T-helper 22 cell (primary cell): ENCODE results near the gene PYGM.
"Not testable (repeated sequence)": the region's sequence is repeated elsewhere in the genome, so short reads cannot be mapped to it uniquely, and the experiment has no call there.

ENCODE experiments used
- DNase-seq: peaks from one replicate; pipeline ENCODE4 v3.0.0-alpha.2; 2020; ENCODE audit warnings: low read depth

Gene PYGM

DNA sequence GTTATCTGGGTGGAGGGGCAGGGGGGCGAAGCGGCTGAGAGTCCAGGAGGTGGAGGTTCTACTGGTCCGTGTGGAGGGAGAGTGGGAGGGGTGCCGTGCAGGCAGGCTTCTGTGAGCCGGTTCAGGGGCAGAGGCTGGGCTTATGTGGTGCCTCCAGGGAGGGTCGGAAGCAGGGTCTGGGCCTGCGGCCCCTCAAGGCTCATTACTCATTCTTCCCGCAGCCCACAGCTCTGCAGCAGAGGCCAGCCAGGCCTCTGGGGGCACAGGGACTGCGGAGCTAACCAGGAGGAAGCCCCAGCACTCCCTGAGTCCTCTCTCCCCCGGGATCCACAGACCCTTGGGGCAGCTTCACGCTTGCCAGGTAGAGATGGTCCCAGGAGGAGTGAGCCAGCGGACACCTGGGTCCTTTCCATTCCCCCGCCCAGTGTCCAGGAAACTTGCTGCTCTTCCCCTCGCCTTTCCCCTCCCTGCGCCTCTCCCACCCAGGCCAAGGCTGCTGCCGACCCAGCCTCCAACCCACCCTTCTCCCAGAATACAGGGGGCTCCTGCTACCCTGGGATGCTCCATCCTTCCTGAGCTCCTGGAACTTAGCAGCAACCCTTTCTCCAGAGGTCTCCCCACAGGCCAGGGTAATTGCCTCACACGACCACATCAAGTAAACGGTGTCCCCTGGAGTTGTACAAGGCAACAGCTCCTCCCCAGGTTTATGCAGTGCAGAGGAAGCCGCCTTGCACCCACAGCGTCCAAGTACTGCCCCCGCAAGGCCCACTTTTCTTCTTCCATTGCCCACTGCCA is 43.1 kb downstream of the PYGM start:
- DNase-seq, result no peak

DNA sequence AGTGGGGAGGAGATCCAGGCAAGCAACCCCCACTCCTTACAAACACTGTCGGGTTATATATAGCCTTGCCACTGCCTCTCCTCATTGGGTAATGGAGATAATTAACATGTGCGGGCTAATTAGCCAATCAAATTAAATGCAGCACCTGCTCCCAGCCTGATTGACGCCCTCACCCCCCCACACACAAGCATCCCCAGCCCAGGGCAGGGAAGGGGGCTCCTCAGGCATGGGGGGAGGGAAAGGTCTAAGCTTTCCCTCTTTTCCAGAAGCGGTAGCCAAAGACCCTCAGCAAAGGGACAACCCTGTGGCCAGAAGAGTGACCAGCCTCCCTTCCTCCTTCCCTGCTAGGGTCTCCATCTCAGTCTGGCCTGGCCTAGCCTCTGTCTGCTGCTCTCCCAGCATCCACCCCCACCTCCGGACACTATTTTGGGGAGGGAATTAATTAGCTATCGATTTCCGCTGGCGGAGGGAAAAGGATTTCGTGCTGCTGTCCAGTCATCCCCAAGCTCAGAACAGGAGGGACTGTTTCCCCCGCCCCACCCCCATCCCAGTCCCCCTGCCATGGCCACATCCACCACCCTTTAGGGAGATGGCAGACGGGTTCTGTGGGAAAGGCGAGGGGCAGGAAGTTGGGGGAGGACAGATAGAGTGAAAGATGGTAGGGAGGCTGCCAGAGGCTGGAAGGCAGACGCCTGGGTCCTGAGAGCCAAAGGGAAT is 43.9 kb downstream of the PYGM start:
- no peak for DNase-seq

DNA sequence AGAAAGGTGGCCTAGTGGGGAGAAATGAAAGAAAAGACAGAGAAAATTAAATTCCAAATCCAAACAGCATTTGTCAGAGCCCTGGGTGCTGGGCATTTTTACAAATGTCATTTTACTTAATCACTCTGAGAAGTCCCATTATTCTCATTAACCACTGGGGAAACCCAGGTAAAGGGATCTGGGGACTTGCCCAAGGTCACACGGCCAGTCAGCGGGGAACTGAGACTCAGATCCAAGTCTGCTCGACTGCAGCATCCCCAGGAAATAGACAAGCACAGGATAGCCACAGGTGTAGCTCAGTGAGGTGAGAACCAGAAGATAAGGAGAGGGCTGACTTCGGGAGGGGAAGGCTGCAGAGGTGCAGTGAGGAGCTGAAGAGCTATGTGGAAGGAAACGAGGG is 44.7 kb downstream of the PYGM start:
- no peak for DNase-seq

DNA sequence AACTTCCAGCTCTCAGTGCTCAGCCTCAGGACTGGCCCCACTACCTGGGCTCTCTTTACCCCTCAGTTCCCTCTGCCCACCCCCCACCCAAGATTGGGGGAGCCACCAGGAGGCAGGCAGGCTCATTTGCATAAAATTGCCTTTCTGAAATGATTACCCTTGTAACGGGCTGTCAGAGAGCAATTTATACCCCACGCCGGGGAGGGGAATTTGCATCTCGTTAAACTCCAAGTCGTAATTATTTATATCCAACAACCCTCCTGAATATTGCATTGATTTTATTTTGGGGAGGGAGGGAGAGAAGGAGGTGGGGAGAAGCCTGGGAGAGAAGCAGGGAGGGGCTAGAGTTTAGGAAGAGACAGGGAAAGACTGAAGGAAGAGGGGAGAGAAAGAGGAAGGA is 45.1 kb downstream of the PYGM start:
- no peak for DNase-seq

DNA sequence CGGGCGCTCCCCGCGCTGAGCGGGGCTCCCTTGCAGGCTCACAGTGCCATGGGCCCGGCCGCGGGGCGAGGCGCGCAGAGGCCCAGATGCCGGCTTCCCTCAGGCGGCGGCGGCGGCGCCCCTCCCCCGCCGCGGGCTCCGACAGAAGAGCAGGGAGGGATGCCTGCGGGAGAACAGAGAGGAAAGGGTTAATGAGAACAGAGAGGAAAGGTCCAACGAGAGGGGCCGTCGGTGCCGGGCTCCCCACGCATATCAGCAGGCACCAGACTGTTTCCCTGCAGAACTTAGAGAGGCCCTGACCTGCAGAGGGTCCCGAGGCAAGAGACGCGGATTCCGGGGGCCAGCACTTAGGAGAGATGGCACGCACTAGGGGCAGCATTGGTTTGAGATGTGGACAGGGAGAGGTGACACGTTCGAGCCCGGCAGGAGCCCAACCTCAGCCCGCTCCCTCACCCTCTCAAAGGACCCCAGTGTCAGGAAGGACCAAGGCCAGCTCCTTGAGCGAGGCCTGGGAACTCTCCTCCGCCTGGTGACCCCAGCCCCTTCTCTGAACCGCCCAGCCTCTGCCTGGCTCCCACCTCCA is 45.9 kb downstream of the PYGM start:
- no peak for DNase-seq

DNA sequence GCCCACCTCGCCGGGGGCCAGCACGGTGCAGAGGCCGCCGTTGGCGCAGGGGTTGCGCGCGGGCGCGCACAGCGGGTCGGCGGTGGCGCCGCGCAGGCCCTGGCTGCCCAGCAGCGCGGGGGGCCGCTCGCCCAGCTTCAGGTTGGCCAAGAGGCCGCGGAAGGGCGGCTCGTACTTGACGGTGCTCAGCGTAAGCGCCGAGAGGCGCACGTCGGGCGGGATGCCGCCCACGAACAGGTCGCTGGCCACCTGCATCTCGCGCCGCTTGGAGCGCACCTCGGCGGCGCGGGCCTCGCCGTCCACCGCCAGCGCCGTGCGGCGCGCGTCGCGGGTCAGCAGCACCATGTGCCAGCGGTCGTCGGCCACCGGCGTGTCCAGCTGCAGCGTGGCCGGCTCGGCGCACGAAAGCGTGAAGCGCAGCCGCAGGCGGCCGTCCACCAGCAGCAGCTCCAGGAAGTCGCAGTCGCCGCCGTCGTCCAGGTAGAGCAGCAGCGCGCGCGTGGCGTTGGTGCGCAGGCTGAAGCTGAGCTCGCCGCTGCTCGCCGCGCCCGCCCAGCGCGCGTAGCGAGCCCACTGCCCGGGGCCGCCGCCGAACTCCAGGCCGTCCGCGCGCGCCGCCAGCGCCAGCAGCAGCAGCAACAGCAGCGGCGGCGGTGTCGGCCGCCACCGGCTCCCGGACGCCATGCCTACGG is 46.6 kb downstream of the PYGM start:
- no peak for DNase-seq

DNA sequence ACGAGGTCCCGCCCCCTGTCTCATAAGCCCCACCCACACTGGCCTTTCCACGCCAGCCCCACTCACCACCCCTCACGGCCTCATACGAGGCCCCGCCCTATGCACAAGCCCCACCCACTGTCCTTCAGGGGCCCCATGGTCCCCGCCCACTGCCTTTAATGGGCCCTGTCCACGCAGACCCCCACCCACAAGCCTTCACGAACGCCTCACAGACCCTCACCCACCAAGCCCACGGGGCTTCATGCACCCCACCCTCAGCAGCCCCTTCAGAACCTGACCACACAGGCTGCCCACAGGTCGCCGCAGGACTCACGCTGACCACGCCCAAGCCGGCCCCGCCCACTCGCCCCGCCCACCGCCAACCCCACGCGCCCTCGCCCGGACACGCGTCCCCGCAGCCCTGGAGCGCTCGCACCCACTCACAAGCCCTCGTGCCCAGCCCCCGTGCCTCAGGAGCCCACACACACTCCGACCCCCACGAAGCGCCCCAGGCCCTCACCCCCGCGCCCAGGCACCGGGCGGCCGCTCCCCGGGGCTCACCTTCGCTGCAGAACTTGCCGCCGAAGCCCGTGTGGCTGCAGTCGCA is 47.3 kb downstream of the PYGM start:
- no peak for DNase-seq

DNA sequence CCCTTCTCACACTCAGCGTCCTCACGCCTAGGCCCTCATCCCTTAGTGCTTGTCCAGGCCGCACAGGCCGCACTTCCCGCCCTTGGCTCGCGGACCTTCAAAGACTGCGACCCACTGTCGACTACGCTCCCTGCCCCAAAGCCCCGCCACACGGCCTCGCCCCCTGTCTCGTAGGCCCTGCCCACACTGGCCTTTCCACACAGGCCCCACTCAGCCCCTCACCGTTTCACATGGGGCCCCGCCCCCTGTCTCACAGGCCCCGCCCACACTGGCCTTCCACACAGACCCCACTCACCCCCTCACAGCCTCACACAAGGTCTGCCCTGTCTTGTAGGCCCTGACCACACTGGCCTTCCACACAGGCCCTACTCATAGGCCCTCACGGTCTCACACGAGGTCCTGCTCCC is 47.8 kb downstream of the PYGM start:
- DNase-seq, result no peak

DNA sequence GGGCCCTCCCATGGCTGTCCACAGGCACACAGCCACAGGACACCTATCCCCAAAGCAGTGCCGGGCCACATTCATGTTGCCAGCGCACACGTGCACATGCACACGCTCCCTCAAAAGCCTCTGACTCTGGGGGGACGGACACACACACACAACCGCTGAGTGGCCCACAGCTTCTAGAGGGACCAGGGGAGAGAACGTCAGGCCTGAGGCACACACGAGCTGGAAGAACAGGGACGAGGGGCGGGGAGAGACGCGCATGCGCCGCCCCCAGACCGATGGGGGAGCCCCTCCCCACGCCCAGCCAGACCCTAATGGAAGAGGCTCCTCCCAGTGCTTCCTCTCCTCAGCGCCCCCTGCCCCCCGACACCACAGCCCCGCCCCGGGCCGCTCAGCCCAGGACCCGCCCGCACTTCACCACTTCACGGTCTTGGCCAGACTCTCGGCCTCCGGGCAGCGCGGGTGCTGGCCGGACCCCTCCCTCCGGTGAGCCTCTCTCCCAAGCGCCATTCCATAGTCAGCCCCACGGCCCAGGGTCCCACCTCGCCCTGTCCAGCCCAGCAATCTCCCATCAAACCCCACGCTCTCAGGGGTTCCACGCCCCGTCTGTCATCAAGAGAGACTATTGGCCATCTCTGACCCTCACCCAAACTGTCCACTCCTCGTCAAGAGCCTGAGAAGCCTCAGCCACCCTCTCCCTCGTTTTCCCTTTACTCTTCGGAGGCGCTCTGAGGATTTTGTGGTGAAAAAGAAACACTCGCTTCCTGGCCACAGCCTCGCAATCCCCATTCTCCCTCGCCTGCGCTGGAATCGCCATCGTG is 48.4 kb downstream of the PYGM start:
- no peak for DNase-seq

DNA sequence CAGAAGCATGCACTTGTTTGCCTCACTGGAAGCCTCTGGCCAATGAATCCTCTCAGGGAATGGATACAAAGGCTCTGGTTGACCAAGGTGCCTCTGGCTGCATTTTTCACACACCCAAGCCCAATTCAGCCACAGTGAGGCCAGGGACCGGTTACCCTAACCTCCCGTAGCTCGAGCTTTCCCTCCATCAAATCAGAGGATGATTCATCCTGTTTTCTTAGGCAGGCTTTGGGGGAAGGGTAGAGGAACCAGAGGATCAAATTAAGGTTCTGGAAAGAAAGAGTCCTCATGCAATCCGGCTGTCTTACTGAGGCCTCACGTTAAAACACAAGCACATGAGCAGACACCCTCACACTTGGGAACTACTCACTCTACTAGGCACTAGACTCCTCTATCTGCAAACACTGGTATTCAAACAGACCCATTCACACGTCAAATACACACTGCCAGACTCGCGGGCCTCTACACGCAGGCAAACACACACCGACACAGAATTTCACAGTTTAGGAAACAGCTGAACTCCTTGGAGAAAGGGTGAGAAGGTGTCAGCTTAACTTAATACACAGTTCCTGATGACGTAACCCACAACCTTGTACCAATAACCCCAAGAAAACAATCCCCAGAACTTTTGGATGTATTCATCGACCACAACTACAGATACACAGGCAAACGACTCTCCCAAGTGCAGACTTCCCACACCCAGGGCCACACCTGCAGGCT is 49.2 kb downstream of the PYGM start:
- DNase-seq, result no peak

DNA sequence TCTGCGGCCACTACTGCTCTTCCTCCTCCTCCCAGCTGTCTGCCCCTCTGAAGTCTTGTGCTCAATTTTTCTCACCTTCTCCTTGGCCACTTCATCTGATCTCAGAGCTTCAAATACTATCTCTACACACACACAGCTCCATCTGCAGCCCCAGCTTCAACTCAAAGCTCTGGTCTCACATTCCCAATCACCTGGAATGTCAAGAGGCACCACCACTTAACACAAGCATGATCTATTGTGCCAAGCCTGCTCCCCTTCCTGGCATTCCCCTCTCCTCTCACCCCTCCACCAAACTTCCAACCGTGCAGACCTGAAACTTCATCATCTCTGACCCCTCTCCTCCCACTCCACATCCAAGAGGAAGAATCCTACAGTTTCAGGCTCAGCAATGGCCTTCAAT is 54.3 kb downstream of the PYGM start:
- no peak for DNase-seq

DNA sequence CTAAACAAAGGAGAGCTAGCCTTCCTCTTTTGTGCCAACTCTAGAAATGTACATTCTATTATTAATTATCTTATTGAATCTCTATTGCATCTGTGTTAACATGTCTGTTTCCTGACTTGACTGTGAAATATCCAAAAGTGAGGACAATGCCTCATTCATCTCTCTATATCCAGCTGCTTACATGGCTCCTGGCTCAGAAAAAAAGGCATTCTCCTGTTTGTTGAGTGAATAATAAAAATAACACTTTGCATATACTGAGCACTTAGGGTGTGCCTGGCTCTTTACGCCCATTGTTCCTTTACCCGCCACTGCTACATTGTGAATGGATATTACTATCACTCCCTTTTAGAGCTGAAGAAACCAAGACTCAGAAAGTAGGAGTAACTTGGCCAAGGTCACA is 56.7 kb downstream of the PYGM start:
- no peak for DNase-seq

DNA sequence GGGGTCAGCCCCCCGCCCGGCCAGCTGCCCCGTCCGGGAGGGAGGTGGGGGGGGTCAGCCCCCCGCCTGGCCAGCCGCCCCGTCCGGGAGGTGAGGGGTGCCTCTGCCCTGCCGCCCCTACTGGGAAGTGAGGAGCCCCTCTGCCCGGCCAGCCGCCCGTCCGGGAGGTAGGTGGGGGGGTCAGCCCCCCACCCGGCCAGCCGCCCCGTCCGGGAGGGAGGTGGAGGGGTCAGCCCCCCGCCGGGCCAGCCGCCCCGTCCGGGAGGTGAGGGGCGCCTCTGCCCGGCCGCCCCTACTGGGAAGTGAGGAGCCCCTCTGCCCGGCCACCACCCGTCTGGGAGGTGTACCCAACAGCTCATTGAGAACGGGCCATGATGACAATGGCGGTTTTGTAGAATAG is 57.8 kb downstream of the PYGM start:
- not testable (repeated sequence) for DNase-seq

DNA sequence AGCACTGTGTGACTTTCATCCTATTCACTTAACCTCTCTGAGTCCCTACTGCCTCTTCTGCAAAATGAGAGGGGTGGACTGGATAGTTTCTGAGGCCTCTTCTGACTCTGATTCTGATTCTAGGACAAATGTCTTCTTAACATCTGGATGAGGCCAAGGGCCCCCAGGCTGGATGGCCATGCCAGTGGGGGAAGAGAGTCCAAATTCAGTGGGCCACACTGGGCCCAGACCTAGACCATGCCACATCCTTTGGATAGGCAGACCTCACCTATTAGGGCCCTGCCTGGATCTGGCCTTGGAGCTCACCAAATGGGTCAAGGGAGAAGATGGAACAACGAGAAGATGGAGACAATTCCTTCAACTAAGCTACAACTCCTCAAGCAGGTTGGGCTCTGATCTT is 61.3 kb downstream of the PYGM start:
- no peak for DNase-seq

DNA sequence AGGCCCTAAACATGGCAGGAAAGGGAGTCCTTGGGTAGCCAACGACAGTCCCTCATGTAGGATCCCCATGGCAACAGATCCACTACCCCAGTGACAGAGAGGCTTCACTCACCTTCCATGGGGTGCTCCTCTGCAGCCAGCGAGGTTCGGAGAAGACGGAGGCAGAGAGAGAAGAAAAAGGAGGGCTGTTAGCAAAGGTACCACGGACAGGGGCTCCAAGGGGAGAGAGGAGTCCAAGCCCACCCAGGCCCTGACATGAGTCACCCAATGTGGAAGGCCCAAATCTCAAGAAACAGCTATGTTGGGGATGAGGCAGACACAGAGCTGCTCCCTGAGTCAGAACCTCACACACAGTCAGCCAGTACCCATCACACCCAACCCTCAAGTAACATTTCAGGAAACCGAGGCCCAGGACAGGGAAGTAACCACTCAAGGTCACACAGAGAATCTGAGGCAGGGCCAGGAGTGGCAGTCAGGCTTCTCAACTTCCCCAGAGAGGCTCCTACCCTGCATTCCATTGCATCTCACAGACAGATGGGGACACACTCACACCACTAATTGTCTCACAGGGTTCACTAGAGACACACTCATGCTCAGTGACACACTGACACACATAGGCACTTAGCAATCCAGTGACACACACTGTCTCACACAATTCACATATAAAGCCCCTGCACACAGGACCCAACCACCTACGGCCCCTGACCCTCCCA is 62.0 kb downstream of the PYGM start:
- no peak for DNase-seq
